ENCODE results near the gene TCAP.

TCAP gene

GRCh38 chr17:39634384-39634871 is 30.7 kb upstream of the TCAP start:
- TF ChIP-seq ZBTB7A (IDR thresholded peaks at IDR 0.05; ENCODE audit: low read depth) (no peak), RAD21 (IDR thresholded peaks at IDR 0.05; ENCODE audit: low read depth) (peak; percentile 47), CREB1 (IDR thresholded peaks at IDR 0.05; ENCODE audit: low read depth) (no peak)

DNA sequence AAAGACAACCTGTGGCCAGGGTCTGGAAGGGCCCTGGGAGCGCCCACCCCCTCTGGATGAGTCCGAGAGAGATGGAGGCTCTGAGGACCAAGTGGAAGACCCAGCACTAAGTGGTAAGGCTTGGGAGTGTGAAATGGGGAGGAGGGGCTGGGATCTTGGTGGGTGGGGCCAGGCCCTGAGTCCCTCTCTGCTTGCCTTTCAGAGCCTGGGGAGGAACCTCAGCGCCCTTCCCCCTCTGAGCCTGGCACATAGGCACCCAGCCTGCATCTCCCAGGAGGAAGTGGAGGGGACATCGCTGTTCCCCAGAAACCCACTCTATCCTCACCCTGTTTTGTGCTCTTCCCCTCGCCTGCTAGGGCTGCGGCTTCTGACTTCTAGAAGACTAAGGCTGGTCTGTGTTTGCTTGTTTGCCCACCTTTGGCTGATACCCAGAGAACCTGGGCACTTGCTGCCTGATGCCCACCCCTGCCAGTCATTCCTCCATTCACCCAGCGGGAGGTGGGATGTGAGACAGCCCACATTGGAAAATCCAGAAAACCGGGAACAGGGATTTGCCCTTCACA is 29.5 kb upstream of the TCAP start:
- TF ChIP-seq TCF12 (IDR thresholded peaks at IDR 0.05; ENCODE audit: low read depth), result no peak

GRCh38 chr17:39636587-39636926 is 28.6 kb upstream of the TCAP start:
- TF ChIP-seq EGR1 (IDR thresholded peaks at IDR 0.05) (no peak), YY1 (IDR thresholded peaks at IDR 0.05; ENCODE audit: low read depth) (no peak), EP300 (IDR thresholded peaks at IDR 0.05; ENCODE audit: borderline replicate concordance) (no peak), ZBTB7A (IDR thresholded peaks at IDR 0.05; ENCODE audit: low read depth) (no peak), USF1 (IDR thresholded peaks at IDR 0.05) (no peak), CREB1 (IDR thresholded peaks at IDR 0.05; ENCODE audit: low read depth) (no peak), RAD21 (IDR thresholded peaks at IDR 0.05; ENCODE audit: low read depth) (no peak), TEAD4 (IDR thresholded peaks at IDR 0.05) (no peak), TAF1 (IDR thresholded peaks at IDR 0.05; ENCODE audit: low read depth) (no peak), NFIC (IDR thresholded peaks at IDR 0.05) (no peak), CEBPB (IDR thresholded peaks at IDR 0.05) (no peak), FOXM1 (IDR thresholded peaks at IDR 0.05; ENCODE audit: borderline replicate concordance, low read depth) (no peak), TCF12 (IDR thresholded peaks at IDR 0.05; ENCODE audit: low read depth) (no peak)
- TF ChIP-seq, protein P1, sequence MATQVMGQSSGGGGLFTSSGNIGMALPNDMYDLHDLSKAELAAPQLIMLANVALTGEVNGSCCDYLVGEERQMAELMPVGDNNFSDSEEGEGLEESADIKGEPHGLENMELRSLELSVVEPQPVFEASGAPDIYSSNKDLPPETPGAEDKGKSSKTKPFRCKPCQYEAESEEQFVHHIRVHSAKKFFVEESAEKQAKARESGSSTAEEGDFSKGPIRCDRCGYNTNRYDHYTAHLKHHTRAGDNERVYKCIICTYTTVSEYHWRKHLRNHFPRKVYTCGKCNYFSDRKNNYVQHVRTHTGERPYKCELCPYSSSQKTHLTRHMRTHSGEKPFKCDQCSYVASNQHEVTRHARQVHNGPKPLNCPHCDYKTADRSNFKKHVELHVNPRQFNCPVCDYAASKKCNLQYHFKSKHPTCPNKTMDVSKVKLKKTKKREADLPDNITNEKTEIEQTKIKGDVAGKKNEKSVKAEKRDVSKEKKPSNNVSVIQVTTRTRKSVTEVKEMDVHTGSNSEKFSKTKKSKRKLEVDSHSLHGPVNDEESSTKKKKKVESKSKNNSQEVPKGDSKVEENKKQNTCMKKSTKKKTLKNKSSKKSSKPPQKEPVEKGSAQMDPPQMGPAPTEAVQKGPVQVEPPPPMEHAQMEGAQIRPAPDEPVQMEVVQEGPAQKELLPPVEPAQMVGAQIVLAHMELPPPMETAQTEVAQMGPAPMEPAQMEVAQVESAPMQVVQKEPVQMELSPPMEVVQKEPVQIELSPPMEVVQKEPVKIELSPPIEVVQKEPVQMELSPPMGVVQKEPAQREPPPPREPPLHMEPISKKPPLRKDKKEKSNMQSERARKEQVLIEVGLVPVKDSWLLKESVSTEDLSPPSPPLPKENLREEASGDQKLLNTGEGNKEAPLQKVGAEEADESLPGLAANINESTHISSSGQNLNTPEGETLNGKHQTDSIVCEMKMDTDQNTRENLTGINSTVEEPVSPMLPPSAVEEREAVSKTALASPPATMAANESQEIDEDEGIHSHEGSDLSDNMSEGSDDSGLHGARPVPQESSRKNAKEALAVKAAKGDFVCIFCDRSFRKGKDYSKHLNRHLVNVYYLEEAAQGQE (IDR thresholded peaks at IDR 0.05; ENCODE audit: low read depth), result no peak
- TF ChIP-seq, protein P2, sequence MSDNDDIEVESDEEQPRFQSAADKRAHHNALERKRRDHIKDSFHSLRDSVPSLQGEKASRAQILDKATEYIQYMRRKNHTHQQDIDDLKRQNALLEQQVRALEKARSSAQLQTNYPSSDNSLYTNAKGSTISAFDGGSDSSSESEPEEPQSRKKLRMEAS (IDR thresholded peaks at IDR 0.05), result no peak

GRCh38 chr17:39636927-39637736 is 28.0 kb upstream of the TCAP start, which contains the start of gene STARD3:
Gene STARD3 (plus strand): TSS chr17:39637144. CDS start chr17:39653532, 16,388 bp downstream.
- TF ChIP-seq ZBTB7A (IDR thresholded peaks at IDR 0.05; ENCODE audit: low read depth) (peak; percentile 93), YY1 (IDR thresholded peaks at IDR 0.05; ENCODE audit: low read depth) (no peak; the same call in 1 of the 2 replicates), FOXM1 (IDR thresholded peaks at IDR 0.05; ENCODE audit: borderline replicate concordance, low read depth) (no peak), TCF12 (IDR thresholded peaks at IDR 0.05; ENCODE audit: low read depth) (no peak; the same call in 1 of the 2 replicates), EGR1 (IDR thresholded peaks at IDR 0.05) (no peak), EP300 (IDR thresholded peaks at IDR 0.05; ENCODE audit: borderline replicate concordance) (no peak), TAF1 (IDR thresholded peaks at IDR 0.05; ENCODE audit: low read depth) (peak; percentile 68), NFIC (IDR thresholded peaks at IDR 0.05) (no peak), CEBPB (IDR thresholded peaks at IDR 0.05) (no peak), USF1 (IDR thresholded peaks at IDR 0.05) (peak; percentile 33; the same call in 1 of the 2 replicates), TEAD4 (IDR thresholded peaks at IDR 0.05) (no peak), RAD21 (IDR thresholded peaks at IDR 0.05; ENCODE audit: low read depth) (no peak), CREB1 (IDR thresholded peaks at IDR 0.05; ENCODE audit: low read depth) (no peak)
- TF ChIP-seq, protein P1 (IDR thresholded peaks at IDR 0.05; ENCODE audit: low read depth), result no peak
- TF ChIP-seq, protein P2 (IDR thresholded peaks at IDR 0.05), result peak; percentile 64

DNA sequence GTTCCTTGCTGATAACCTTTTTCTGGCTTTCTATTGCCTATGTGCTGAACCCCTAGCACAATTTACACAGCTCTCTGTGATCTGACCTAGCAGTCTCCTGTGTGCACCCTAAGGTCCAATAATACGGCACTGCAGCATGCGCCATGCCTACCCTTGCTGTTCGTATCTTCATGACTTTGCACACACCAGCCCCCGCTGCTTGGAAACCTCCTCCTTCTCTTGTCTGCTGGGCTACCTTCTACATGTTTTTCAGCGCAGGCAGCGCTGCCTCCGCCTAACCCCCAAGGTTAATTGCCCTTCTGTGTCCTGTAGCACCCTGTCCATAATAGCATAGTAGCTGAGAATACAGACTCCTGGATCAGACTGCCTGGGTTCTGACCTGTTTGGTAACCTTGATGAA is 26.8 kb upstream of the TCAP start:
- TF ChIP-seq ZBTB7A (IDR thresholded peaks at IDR 0.05; ENCODE audit: low read depth) (no peak), NFIC (IDR thresholded peaks at IDR 0.05) (no peak), RAD21 (IDR thresholded peaks at IDR 0.05; ENCODE audit: low read depth) (no peak), TEAD4 (IDR thresholded peaks at IDR 0.05) (no peak), EP300 (IDR thresholded peaks at IDR 0.05; ENCODE audit: borderline replicate concordance) (no peak), CEBPB (IDR thresholded peaks at IDR 0.05) (no peak), CREB1 (IDR thresholded peaks at IDR 0.05; ENCODE audit: low read depth) (no peak), YY1 (IDR thresholded peaks at IDR 0.05; ENCODE audit: low read depth) (no peak), TCF12 (IDR thresholded peaks at IDR 0.05; ENCODE audit: low read depth) (no peak), EGR1 (IDR thresholded peaks at IDR 0.05) (no peak), USF1 (IDR thresholded peaks at IDR 0.05) (no peak), FOXM1 (IDR thresholded peaks at IDR 0.05; ENCODE audit: borderline replicate concordance, low read depth) (no peak), TAF1 (IDR thresholded peaks at IDR 0.05; ENCODE audit: low read depth) (no peak)
- TF ChIP-seq, protein P2 (IDR thresholded peaks at IDR 0.05), result no peak
- TF ChIP-seq, protein P1 (IDR thresholded peaks at IDR 0.05; ENCODE audit: low read depth), result no peak
